Fibroblast of lung (primary cell): ENCODE measurements around the gene SNPH. TPM values are rescaled to one million over a fixed set of nuclear protein-coding genes. Genes with fewer than 3 reads are reported as not detected.

ENCODE experiments used
- DNase-seq, 2 donors: peaks; one replicate each; pipeline versions ENCODE4 v3.0.0 to v3.0.0-alpha.2; 2010; ENCODE audit warnings: low read depth in 2 of 2
- H2AFZ ChIP-seq: 2 replicates; pipeline ENCODE4 v1.5.1; 2012; ENCODE audit warnings: low read length, control low read depth, inconsistent platforms
- H3K27ac ChIP-seq: 2 replicates; pipeline ENCODE4 v1.5.1; 2011; ENCODE audit warnings: low read length, control low read depth; ENCODE audit not compliant: insufficient read depth
- H3K27me3 ChIP-seq: 2 replicates; pipeline ENCODE4 v1.5.1; 2011; ENCODE audit warnings: mild to moderate bottlenecking, low read length; ENCODE audit not compliant: control insufficient read depth, insufficient read depth
- H3K36me3 ChIP-seq: 2 replicates; pipeline ENCODE4 v1.5.1; 2011; ENCODE audit warnings: low read length; ENCODE audit not compliant: control insufficient read depth, insufficient read depth
- H3K4me1 ChIP-seq: 2 replicates; pipeline ENCODE4 v1.5.1; 2011; ENCODE audit warnings: low read length; ENCODE audit not compliant: control insufficient read depth, insufficient read depth; ENCODE audit errors: extremely low read depth
- H3K4me2 ChIP-seq: 2 replicates; pipeline ENCODE4 v1.5.1; 2011; ENCODE audit warnings: low read length, control low read depth; ENCODE audit not compliant: insufficient read depth; ENCODE audit errors: extremely low read depth
- H3K4me3 ChIP-seq, 4 experiments: fragments of 200-600 bp in 1 of 4; sonication (generic) in 1 of 4; replicated peaks in 1 of 4; 2 replicates each; pipeline ENCODE4 v1.5.1; 2011 to 2016; ENCODE audit warnings: low read length in 4 of 4, low read depth in 3 of 4, mild to moderate bottlenecking in 3 of 4, control low read depth in 2 of 4, inconsistent platforms in 1 of 4, mixed read lengths in 1 of 4; ENCODE audit not compliant: insufficient read depth in 1 of 4; ENCODE audit errors: control extremely low read depth in 1 of 4
- H3K79me2 ChIP-seq: 2 replicates; pipeline ENCODE4 v1.5.1; 2012; ENCODE audit warnings: mild to moderate bottlenecking, low read length, inconsistent platforms; ENCODE audit not compliant: control insufficient read depth, insufficient read depth
- H3K9ac ChIP-seq: 2 replicates; pipeline ENCODE4 v1.5.1; 2011; ENCODE audit warnings: mild to moderate bottlenecking, low read length, control low read depth; ENCODE audit not compliant: insufficient read depth
- H3K9me3 ChIP-seq: 2 replicates; pipeline ENCODE4 v1.5.1; 2012; ENCODE audit warnings: low read depth, low read length; ENCODE audit not compliant: control insufficient read depth, insufficient read depth
- H4K20me1 ChIP-seq: 2 replicates; pipeline ENCODE4 v1.5.1; 2011; ENCODE audit warnings: low read length; ENCODE audit not compliant: control insufficient read depth, insufficient read depth; ENCODE audit errors: extremely low read depth
- CTCF ChIP-seq, 2 donors: IDR thresholded peaks in 1 of 2; conservative IDR thresholded peaks in 1 of 2; 1 replicate in 1 of 2; 2 replicates in 1 of 2; pipeline ENCODE4 v1.5.1; 2011 to 2012; ENCODE audit warnings: low read length in 2 of 2, control low read depth in 1 of 2, inconsistent platforms in 1 of 2, low read depth in 1 of 2, mild to moderate bottlenecking in 1 of 2
- EZH2 ChIP-seq: IDR thresholded peaks from 2 replicates; pipeline ENCODE4 v1.5.1; 2012; ENCODE audit warnings: low read length, control low read depth, mild to moderate bottlenecking; ENCODE audit errors: missing control alignments
- polyA plus RNA-seq, 2 donors: library from polyadenylated mRNA; depleted of rRNA in 1 of 2; stranded (reverse) in 1 of 2; unstranded in 1 of 2; fragments of >200 nt; gene quantifications; 2 replicates each; pipeline ENCODE4 v1.2.1, GENCODE V29; 2011 to 2012; ENCODE audit warnings: missing spikeins in 1 of 2
- total RNA-seq: library from RNA; depleted of rRNA; stranded (reverse); fragments of >200 nt; gene quantifications from 2 replicates; pipeline ENCODE4 v1.2.1, GENCODE V29; 2014

Gene SNPH
- total and polyA plus RNA-seq, 2 donors (not counting 1 experiment from before 2014, with no cell fraction given): 0.85 to 18.5 TPM

- Histone ChIP-seq H2AFZ (no peak overlapping the region), H3K9me3 (no peaks in the 10 kb centered on the region), H3K79me2 (no peaks in the 10 kb centered on the region), H3K9ac (no peak overlapping the region), H3K36me3 (no peaks in the 10 kb centered on the region), H3K4me1 (no peaks in the 10 kb centered on the region), H3K4me3 (no peak overlapping the region), H4K20me1 (no peaks in the 10 kb centered on the region), H3K4me2 (no peak overlapping the region), H3K27ac (no peak overlapping the region), H3K27me3 (no peaks in the 10 kb centered on the region)
- TF ChIP-seq CTCF (conservative IDR thresholded peaks at IDR 0.05 in 1 of 2, IDR thresholded peaks at IDR 0.05 in 1 of 2; ENCODE audit: low read depth in 1 of 2, low read length in 2 of 2) (no peak), EZH2 (no peak)
- no peak for DNase-seq
Observed at GRCh38 chr20:1294497-1294896, 28.4 kb downstream of the SNPH start.

GRCh38 chr20:1295276-1295930 lies 29.3 kb downstream of the SNPH start:
- no peak overlapping the region for H3K4me2 ChIP-seq
- H3K27ac ChIP-seq: no peak overlapping the region

GRCh38 chr20:1296117-1296610 lies 30.1 kb downstream of the SNPH start:
- H4K20me1 ChIP-seq: no peaks in the 10 kb centered on the region

More at GRCh38 chr20:1295276-1295930, 29.3 kb downstream of the SNPH start:
- H3K79me2 ChIP-seq: no peaks in the 10 kb centered on the region
- TF ChIP-seq EZH2 (no peak), CTCF (conservative IDR thresholded peaks at IDR 0.05 in 1 of 2, IDR thresholded peaks at IDR 0.05 in 1 of 2; ENCODE audit: low read depth in 1 of 2, low read length in 2 of 2) (no peak)
- no peak overlapping the region for H2AFZ ChIP-seq
- H3K27me3 ChIP-seq: no peaks in the 10 kb centered on the region
- no peaks in the 10 kb centered on the region for H3K9me3 ChIP-seq
- DNase-seq: no peak
- H3K4me1 ChIP-seq: peaks cover under 1% of the 10 kb centered on the region
- no peak overlapping the region for H3K9ac ChIP-seq
- H4K20me1 ChIP-seq: no peaks in the 10 kb centered on the region
- no peak overlapping the region for H3K4me3 ChIP-seq
- H3K36me3 ChIP-seq: no peaks in the 10 kb centered on the region

More at GRCh38 chr20:1296117-1296610, 30.1 kb downstream of the SNPH start:
- no peak for DNase-seq
- Histone ChIP-seq H3K4me3 (no peak overlapping the region), H3K27me3 (no peaks in the 10 kb centered on the region), H2AFZ (no peak overlapping the region), H3K79me2 (no peaks in the 10 kb centered on the region), H3K36me3 (no peaks in the 10 kb centered on the region), H3K27ac (no peak overlapping the region), H3K4me2 (no peak overlapping the region), H3K9me3 (no peaks in the 10 kb centered on the region), H3K9ac (no peak overlapping the region), H3K4me1 (peaks cover 6% of the 10 kb centered on the region)
- no peak for TF ChIP-seq CTCF (conservative IDR thresholded peaks at IDR 0.05 in 1 of 2, IDR thresholded peaks at IDR 0.05 in 1 of 2; ENCODE audit: low read depth in 1 of 2, low read length in 2 of 2)
- TF ChIP-seq EZH2: no peak
